ENCODE results near the gene EHMT2. TPM values are rescaled to one million over a fixed set of nuclear protein-coding genes. Genes with fewer than 3 reads are reported as not detected.
"Not testable (repeated sequence)": the region's sequence is repeated elsewhere in the genome, so short reads cannot be mapped to it uniquely, and the experiment has no call there.

Gene EHMT2
- total and polyA plus RNA-seq, 2 of the 8 experiments (the other 6 are each of a cell fraction or from before 2014, with no cell fraction given) = 125 to 177 TPM

DNA sequence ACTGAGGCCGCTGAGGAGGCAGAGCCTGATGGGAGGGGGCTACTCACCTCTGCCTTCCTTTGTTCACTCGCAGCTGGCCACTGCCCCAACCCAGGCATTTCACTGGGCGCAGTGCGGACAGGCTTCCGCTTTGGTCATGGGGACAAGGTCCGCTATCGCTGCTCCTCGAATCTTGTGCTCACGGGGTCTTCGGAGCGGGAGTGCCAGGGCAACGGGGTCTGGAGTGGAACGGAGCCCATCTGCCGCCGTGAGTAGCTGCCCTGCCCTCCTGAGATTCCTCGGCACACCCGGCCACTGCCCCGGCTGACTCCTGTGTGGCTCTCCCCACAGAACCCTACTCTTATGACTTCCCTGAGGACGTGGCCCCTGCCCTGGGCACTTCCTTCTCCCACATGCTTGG, 36.0 kb upstream of the EHMT2 start (continued):
- TF ChIP-seq POLR2AphosphoS5 (IDR thresholded peaks at IDR 0.05; ENCODE audit: low read depth, low read length) (no peak), ASH2L (IDR thresholded peaks at IDR 0.05; ENCODE audit: low read length) (no peak), BACH1 (IDR thresholded peaks at IDR 0.05; ENCODE audit: low read length) (no peak), MAX (IDR thresholded peaks at IDR 0.05) (no peak), CBX5 (IDR thresholded peaks at IDR 0.05; ENCODE audit: low read depth, low read length) (no peak), CTBP2 (IDR thresholded peaks at IDR 0.05; ENCODE audit: borderline replicate concordance, insufficient read depth, insufficient read length, low read length) (no peak)

- H3K4me1 ChIP-seq (replicated peaks in 1 of 4; ENCODE audit: control insufficient read depth in 3 of 4, insufficient read depth in 4 of 4, low read length in 3 of 4); H4K8ac ChIP-seq (ENCODE audit: extremely low read depth, insufficient read depth, low read length); H3K4me2 ChIP-seq (ENCODE audit: insufficient read depth in 1 of 2, low read depth in 2 of 2, low read length in 2 of 2); H3K14ac ChIP-seq (ENCODE audit: insufficient read length); H3K79me2 ChIP-seq (ENCODE audit: control insufficient read depth in 1 of 2, insufficient read depth in 2 of 2, low read length in 2 of 2); DNase-seq (ENCODE audit: low read depth in 1 of 2, low spot score in 2 of 2); H3K27me3 ChIP-seq (replicated peaks in 1 of 4; ENCODE audit: control insufficient read depth in 3 of 4, extremely low read depth in 1 of 4, insufficient read depth in 3 of 4, low read length in 3 of 4); H3K9me3 ChIP-seq (ENCODE audit: insufficient read depth in 2 of 2, low read depth in 1 of 2, low read length in 1 of 2); H3K9ac ChIP-seq (replicated peaks in 1 of 4; ENCODE audit: extremely low read depth in 1 of 4, low read depth in 3 of 4, low read length in 3 of 4); H2BK12ac ChIP-seq (ENCODE audit: low read depth, low read length); H3K56ac ChIP-seq (replicated peaks; ENCODE audit: insufficient read length, low read depth, low read length); H2BK20ac ChIP-seq (ENCODE audit: low read length); H3K23me2 ChIP-seq (ENCODE audit: low read depth, low read length); H4K91ac ChIP-seq (replicated peaks; ENCODE audit: insufficient read length, low read length); POLR2A ChIA-PET (ENCODE audit: partially characterized antibody); H3K27ac ChIP-seq (ENCODE audit: low read depth, low read length); H2AK5ac ChIP-seq (ENCODE audit: low read depth, low read length); H3K36me3 ChIP-seq (ENCODE audit: control insufficient read depth in 2 of 4, insufficient read depth in 4 of 4, low read length in 3 of 4); H2BK15ac ChIP-seq (ENCODE audit: low read length); H4K5ac ChIP-seq (ENCODE audit: insufficient read length, low read depth, low read length); H3K4ac ChIP-seq (replicated peaks; ENCODE audit: insufficient read length, low read depth, low read length); H2BK120ac ChIP-seq (replicated peaks; ENCODE audit: low read depth, low read length); FAIRE-seq; H2AFZ ChIP-seq (ENCODE audit: low read length); H3K4me3 ChIP-seq (ENCODE audit: extremely low read depth in 1 of 4, insufficient read depth in 2 of 4, low read depth in 3 of 4, low read length in 4 of 4); H3K23ac ChIP-seq (ENCODE audit: insufficient read length); H3K79me1 ChIP-seq (ENCODE audit: low read depth, low read length); CTCF ChIA-PET (ENCODE audit: partially characterized antibody); H4K20me1 ChIP-seq (replicated peaks in 1 of 2; ENCODE audit: control insufficient read depth in 1 of 2, insufficient read depth in 2 of 2, low read length in 2 of 2); H2BK5ac ChIP-seq (ENCODE audit: low read depth, low read length); H3K18ac ChIP-seq (ENCODE audit: extremely low read depth, low read length): not testable (repeated sequence)
- 95% methylated on average over 10 of the region's 32 CpGs; no CpG with 5 or more reads in 1 of the 2 experiments for WGBS, 2 experiments (ENCODE audit: extremely low coverage in 1 of 2, insufficient coverage in 1 of 2, insufficient read length in 1 of 2, insufficient replicate concordance in 2 of 2, low coverage in 1 of 2, low lambda C conversion rate in 2 of 2, missing lambda C conversion rate in 1 of 2)
Measured at GRCh38 chr6:31932137-31932536, 34.6 kb upstream of the EHMT2 start.

All from H1 (cell line).